ENCODE results near the gene FAM114A1. TPM values are rescaled to one million over a fixed set of nuclear protein-coding genes. Genes with fewer than 3 reads are reported as not detected.

Gene FAM114A1
- total and polyA plus RNA-seq, 7 experiments from 2014 or later, result 0.56 to 0.83 (median 0.64) TPM; not detected in 4

DNA sequence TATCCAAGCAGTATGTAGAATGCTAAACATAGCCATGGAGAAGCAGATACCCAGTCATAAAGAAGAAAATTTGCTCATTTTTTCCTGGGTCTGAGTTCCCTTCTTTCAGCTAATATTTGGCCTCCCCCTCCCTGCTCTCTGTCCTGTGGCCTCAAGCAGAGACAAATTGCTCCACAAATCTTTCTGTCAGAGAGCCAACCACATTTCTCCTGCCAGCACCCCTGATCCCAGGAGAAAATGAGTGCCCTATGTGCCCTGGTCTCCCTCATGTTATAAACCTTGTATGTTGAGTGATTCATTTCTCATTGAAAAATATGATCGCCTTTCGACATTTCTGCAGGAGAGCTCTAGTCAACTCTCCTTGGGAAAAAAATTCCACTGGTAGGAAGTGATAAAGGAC, 82.6 kb downstream of the FAM114A1 start:
- H3K9me3 ChIP-seq (ENCODE audit: control insufficient read depth in 2 of 3, low read length in 3 of 3), result no peaks in the 10 kb centered on the region
- H3K36me3 Mint-ChIP-seq, result peaks cover 0 to 6% (median 0%) of the 10 kb centered on the region in 5 donors
- H3K36me3 ChIP-seq (ENCODE audit: control insufficient read depth in 2 of 3, insufficient read depth in 3 of 3, low read length in 3 of 3), result no peaks in the 10 kb centered on the region
- DNase-seq (no peak), ATAC-seq (no peak)
- peak overlapping the region in 7 of 9 donors; percentile 2 to 99 (median 83) for H3K27ac Mint-ChIP-seq
- H3K9me3 Mint-ChIP-seq, result no peaks in the 10 kb centered on the region
- intact Hi-C loops (cut with micrococcal nuclease), result no loop called here
- CTCF ChIA-PET, result interaction anchor here (0.9 to 1.6 kb wide), 3 partner anchors 8 to 185 kb away, joined by 3 to 4 read pairs (median 4); no protein-coding TSS in a partner anchor
- H3K27ac ChIP-seq (ENCODE audit: low read depth, low read length), result no peak overlapping the region
- POLR2A ChIA-PET, result interaction anchor here (1.3 to 1.4 kb wide), 2 partner anchors 15 to 34 kb away, joined by 3 read pairs; no protein-coding TSS in a partner anchor
- H3K27me3 ChIP-seq (ENCODE audit: control insufficient read depth in 2 of 2, insufficient read depth in 2 of 2, low read length in 2 of 2), result no peaks in the 10 kb centered on the region
- peaks cover 0 to 6% (median 5%) of the 10 kb centered on the region in 5 donors for H3K27me3 Mint-ChIP-seq
- peak overlapping the region in 2 of 10 donors; percentile 4 to 83 for H3K4me3 Mint-ChIP-seq
- H3K4me1 Mint-ChIP-seq, result peaks cover 4 to 46% (median 19%) of the 10 kb centered on the region in 7 donors
- H3K4me3 ChIP-seq (ENCODE audit: low read length), result no peak overlapping the region
- peaks cover 6 to 9% of the 10 kb centered on the region in 2 donors for H3K4me1 ChIP-seq (ENCODE audit: control insufficient read depth in 2 of 2, insufficient read depth in 2 of 2, low read length in 2 of 2)

DNA sequence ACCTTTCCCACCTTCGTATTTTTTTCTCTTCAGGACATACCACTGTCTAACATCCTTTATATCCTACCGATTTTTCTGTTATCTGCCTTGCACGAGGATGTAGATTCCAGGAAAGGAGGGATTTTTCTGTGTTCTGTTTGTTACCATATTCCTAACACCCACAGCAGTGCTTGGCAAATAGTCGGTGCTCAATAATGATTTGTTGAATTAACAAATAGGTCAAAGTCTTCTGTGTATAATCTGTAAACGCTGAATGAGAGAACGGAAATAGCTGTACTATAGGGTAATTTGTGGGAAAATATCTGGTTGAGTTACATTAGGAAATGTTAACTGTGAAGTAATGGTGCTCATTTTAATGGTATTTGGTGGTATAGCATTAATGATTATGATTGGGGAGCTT, 83.1 kb downstream of the FAM114A1 start:
- peaks cover 0 to 7% (median 0%) of the 10 kb centered on the region in 5 donors for H3K36me3 Mint-ChIP-seq
- POLR2A ChIA-PET, result interaction anchor here (1.3 kb wide), 1 partner anchor 14 kb away, joined by 3 read pairs; no protein-coding TSS in a partner anchor
- H3K4me3 ChIP-seq (ENCODE audit: low read length), result no peak overlapping the region
- DNase-seq, result no peak
- peaks cover 0 to 6% (median 5%) of the 10 kb centered on the region in 5 donors for H3K27me3 Mint-ChIP-seq
- H3K27ac ChIP-seq (ENCODE audit: low read depth, low read length), result no peak overlapping the region
- H3K9me3 Mint-ChIP-seq, result no peaks in the 10 kb centered on the region
- H3K27me3 ChIP-seq (ENCODE audit: control insufficient read depth in 2 of 2, insufficient read depth in 2 of 2, low read length in 2 of 2), result no peaks in the 10 kb centered on the region
- peak overlapping the region in 6 of 9 donors; percentile 2 to 99 (median 74) for H3K27ac Mint-ChIP-seq
- H3K36me3 ChIP-seq (ENCODE audit: control insufficient read depth in 2 of 3, insufficient read depth in 3 of 3, low read length in 3 of 3), result no peaks in the 10 kb centered on the region
- H3K9me3 ChIP-seq (ENCODE audit: control insufficient read depth in 2 of 3, low read length in 3 of 3), result no peaks in the 10 kb centered on the region
- CTCF ChIA-PET, result interaction anchor here (0.6 kb wide), 1 partner anchor 148 kb away, joined by 3 read pairs; no protein-coding TSS in a partner anchor
- no peak for ATAC-seq
- H3K4me1 ChIP-seq (ENCODE audit: control insufficient read depth in 2 of 2, insufficient read depth in 2 of 2, low read length in 2 of 2), result peaks cover 6 to 9% of the 10 kb centered on the region in 2 donors
- intact Hi-C loops (cut with micrococcal nuclease), result no loop called here
- H3K4me1 Mint-ChIP-seq, result peaks cover 4 to 47% (median 19%) of the 10 kb centered on the region in 7 donors
- peak overlapping the region in 1 of 10 donors; percentile 48 for H3K4me3 Mint-ChIP-seq

DNA sequence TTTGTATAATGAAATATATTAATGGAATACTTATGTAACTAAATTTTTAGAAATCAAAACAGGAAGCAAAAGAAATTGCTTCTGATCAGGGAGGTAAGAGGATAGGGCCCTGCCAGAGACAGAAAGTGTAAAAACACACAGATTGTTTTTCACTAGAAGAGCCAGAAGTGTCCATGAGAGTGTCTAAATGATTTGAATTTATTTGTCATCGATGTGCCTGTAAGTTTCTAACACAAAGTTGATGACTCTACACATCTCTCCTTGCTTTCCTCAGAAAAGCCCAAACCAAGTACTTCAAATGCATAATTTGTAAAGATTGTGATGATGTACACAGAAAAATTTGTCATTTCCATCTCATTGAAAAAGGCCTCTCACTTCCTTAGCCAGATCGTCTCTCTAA, 84.0 kb downstream of the FAM114A1 start:
- peaks cover 4 to 56% (median 19%) of the 10 kb centered on the region in 7 donors for H3K4me1 Mint-ChIP-seq
- peaks cover 0 to 4% (median 0%) of the 10 kb centered on the region in 11 donors for H3K9me3 Mint-ChIP-seq
- Histone ChIP-seq H3K4me1 (ENCODE audit: control insufficient read depth in 2 of 2, insufficient read depth in 2 of 2, low read length in 2 of 2) (peaks cover 6 to 9% of the 10 kb centered on the region in 2 donors), H3K9me3 (ENCODE audit: control insufficient read depth in 2 of 3, low read length in 3 of 3) (no peaks in the 10 kb centered on the region), H3K36me3 (ENCODE audit: control insufficient read depth in 2 of 3, insufficient read depth in 3 of 3, low read length in 3 of 3) (no peaks in the 10 kb centered on the region), H3K4me3 (ENCODE audit: low read length) (no peak overlapping the region), H3K27ac (ENCODE audit: low read depth, low read length) (no peak overlapping the region), H3K27me3 (ENCODE audit: control insufficient read depth in 2 of 2, insufficient read depth in 2 of 2, low read length in 2 of 2) (no peaks in the 10 kb centered on the region)
- peak overlapping the region in 3 of 9 donors; percentile 1 to 56 (median 10) for H3K27ac Mint-ChIP-seq
- H3K27me3 Mint-ChIP-seq, result peaks cover 0 to 6% (median 5%) of the 10 kb centered on the region in 5 donors
- peak overlapping the region in 1 of 10 donors; percentile 34 for H3K4me3 Mint-ChIP-seq
- intact Hi-C loops (cut with micrococcal nuclease), result no loop called here
- no peak for ATAC-seq
- POLR2A ChIA-PET, result no interaction called here
- peaks cover 0 to 15% (median 0%) of the 10 kb centered on the region in 5 donors for H3K36me3 Mint-ChIP-seq
- CTCF ChIA-PET, result no interaction called here
- DNase-seq, result no peak

DNA sequence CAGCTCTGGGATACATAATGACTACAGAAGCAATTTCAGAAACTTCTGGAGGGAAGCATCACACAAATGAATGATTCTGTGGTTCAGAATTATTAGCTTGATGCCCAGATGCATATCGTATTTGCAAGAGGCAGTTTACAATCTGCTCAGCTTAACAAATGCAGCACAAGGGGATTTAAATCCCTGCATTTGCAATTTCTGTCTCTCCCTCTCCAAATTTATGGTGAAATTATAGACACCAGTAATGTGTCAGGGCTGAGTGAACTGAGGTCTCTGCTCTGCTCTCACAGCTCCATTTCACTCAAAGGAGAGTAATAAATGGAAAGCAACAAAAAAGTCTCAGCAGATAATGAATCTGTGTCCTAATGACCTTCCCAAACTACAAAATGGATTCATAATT, 84.4 kb downstream of the FAM114A1 start:
- H3K27me3 ChIP-seq (ENCODE audit: control insufficient read depth in 2 of 2, insufficient read depth in 2 of 2, low read length in 2 of 2), result no peaks in the 10 kb centered on the region
- Mint-ChIP-seq H3K9me3 (peaks cover 0 to 6% (median 0%) of the 10 kb centered on the region in 11 donors), H3K27me3 (peaks cover 0 to 6% (median 5%) of the 10 kb centered on the region in 5 donors), H3K36me3 (peaks cover 0 to 17% (median 0%) of the 10 kb centered on the region in 5 donors), H3K4me3 (no peak overlapping the region), H3K27ac (peak overlapping the region in 2 of 9 donors; percentile 10 to 68), H3K4me1 (peaks cover 4 to 57% (median 19%) of the 10 kb centered on the region in 7 donors)
- ATAC-seq (no peak), DNase-seq (no peak)
- peaks cover 6 to 9% of the 10 kb centered on the region in 2 donors for H3K4me1 ChIP-seq (ENCODE audit: control insufficient read depth in 2 of 2, insufficient read depth in 2 of 2, low read length in 2 of 2)
- intact Hi-C loops (cut with micrococcal nuclease), result no loop called here
- ChIA-PET POLR2A (no interaction called here), CTCF (no interaction called here)
- no peaks in the 10 kb centered on the region for H3K9me3 ChIP-seq (ENCODE audit: control insufficient read depth in 2 of 3, low read length in 3 of 3)
- H3K27ac ChIP-seq (ENCODE audit: low read depth, low read length), result no peak overlapping the region
- no peaks in the 10 kb centered on the region for H3K36me3 ChIP-seq (ENCODE audit: control insufficient read depth in 2 of 3, insufficient read depth in 3 of 3, low read length in 3 of 3)
- H3K4me3 ChIP-seq (ENCODE audit: low read length), result no peak overlapping the region

DNA sequence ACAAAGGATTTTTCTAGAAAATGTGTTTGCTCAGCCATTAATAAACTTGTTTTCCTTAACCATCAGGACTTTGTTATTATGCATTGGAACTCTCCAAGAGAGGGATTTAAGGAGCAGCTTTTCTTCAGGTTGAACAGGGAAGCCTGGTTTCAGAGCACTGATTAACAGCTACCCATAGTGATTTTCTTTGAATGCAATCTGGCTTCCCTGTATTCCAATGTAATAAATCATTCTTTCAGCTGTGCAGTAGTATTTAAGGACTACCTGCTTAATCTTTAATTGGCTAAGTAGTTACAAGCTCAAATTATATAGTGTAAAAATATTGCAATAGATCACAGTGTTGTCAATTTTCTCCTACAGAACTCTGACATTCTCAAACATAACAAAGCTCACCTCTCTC, 87.1 kb downstream of the FAM114A1 start:
- Mint-ChIP-seq H3K27me3 (peaks cover 0 to 6% (median 5%) of the 10 kb centered on the region in 5 donors), H3K36me3 (peaks cover 0 to 27% (median 0%) of the 10 kb centered on the region in 5 donors), H3K4me3 (no peak overlapping the region), H3K9me3 (peaks cover 0 to 10% (median 0%) of the 10 kb centered on the region in 11 donors), H3K4me1 (peaks cover 2 to 62% (median 15%) of the 10 kb centered on the region in 7 donors), H3K27ac (peak overlapping the region in 1 of 9 donors; percentile 98)
- ATAC-seq (no peak), DNase-seq (no peak)
- CTCF ChIA-PET, result interaction anchor here (0.5 to 0.6 kb wide), 2 partner anchors 18 to 1116 kb away, joined by 3 to 5 read pairs; no protein-coding TSS in a partner anchor
- Histone ChIP-seq H3K27ac (ENCODE audit: low read depth, low read length) (no peak overlapping the region), H3K4me1 (ENCODE audit: control insufficient read depth in 2 of 2, insufficient read depth in 2 of 2, low read length in 2 of 2) (peaks cover 0 to 3% of the 10 kb centered on the region in 2 donors), H3K4me3 (ENCODE audit: low read length) (no peak overlapping the region), H3K36me3 (ENCODE audit: control insufficient read depth in 2 of 3, insufficient read depth in 3 of 3, low read length in 3 of 3) (no peaks in the 10 kb centered on the region), H3K27me3 (ENCODE audit: control insufficient read depth in 2 of 2, insufficient read depth in 2 of 2, low read length in 2 of 2) (no peaks in the 10 kb centered on the region), H3K9me3 (ENCODE audit: control insufficient read depth in 2 of 3, low read length in 3 of 3) (no peaks in the 10 kb centered on the region)
- intact Hi-C loops (cut with micrococcal nuclease), result no loop called here
- POLR2A ChIA-PET, result no interaction called here

DNA sequence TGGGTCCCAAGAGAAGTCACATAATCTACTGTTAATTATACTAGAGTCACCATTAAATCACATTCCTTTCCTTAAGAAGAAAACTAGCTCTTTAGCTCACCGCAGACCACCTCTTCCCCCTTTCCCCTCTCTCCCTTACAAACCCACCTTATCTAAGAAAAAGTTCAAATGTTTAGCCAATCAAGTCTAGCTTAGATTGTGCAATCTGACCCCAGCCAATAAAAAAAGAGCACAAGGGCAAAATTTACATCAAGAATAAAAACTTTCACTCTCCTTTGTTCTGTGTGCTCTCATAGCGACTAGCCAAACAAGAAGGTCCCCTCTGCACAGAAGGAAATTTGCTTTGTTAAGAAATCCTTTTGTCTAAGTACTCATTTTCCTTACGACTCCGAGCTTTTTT, 88.4 kb downstream of the FAM114A1 start:
- H3K27me3 Mint-ChIP-seq, result peaks cover 0 to 6% (median 5%) of the 10 kb centered on the region in 5 donors
- no peak overlapping the region for H3K4me3 Mint-ChIP-seq
- peak overlapping the region in 3 of 9 donors; percentile 11 to 98 (median 93) for H3K27ac Mint-ChIP-seq
- Histone ChIP-seq H3K4me3 (ENCODE audit: low read length) (no peak overlapping the region), H3K9me3 (ENCODE audit: control insufficient read depth in 2 of 3, low read length in 3 of 3) (no peaks in the 10 kb centered on the region), H3K27ac (ENCODE audit: low read depth, low read length) (no peak overlapping the region), H3K27me3 (ENCODE audit: control insufficient read depth in 2 of 2, insufficient read depth in 2 of 2, low read length in 2 of 2) (no peaks in the 10 kb centered on the region), H3K4me1 (ENCODE audit: control insufficient read depth in 2 of 2, insufficient read depth in 2 of 2, low read length in 2 of 2) (no peaks in the 10 kb centered on the region), H3K36me3 (ENCODE audit: control insufficient read depth in 2 of 3, insufficient read depth in 3 of 3, low read length in 3 of 3) (no peaks in the 10 kb centered on the region)
- no peak for ATAC-seq
- intact Hi-C loops (cut with micrococcal nuclease), result no loop called here
- H3K4me1 Mint-ChIP-seq, result peaks cover 2 to 51% (median 6%) of the 10 kb centered on the region in 7 donors
- no peak for DNase-seq
- H3K36me3 Mint-ChIP-seq, result peaks cover 0 to 35% (median 0%) of the 10 kb centered on the region in 5 donors
- ChIA-PET POLR2A (interaction anchor here (0.8 kb wide), 1 partner anchor 32 kb away, joined by 3 read pairs; no protein-coding TSS in a partner anchor), CTCF (no interaction called here)
- peaks cover 0 to 16% (median 0%) of the 10 kb centered on the region in 11 donors for H3K9me3 Mint-ChIP-seq

Data from naive thymus-derived CD4-positive, alpha-beta T cell (primary cell).